WTC11 (cell line): Measurements from ENCODE around the gene KIF2C. TPM values are rescaled to one million over a fixed set of nuclear protein-coding genes. Genes with fewer than 3 reads are reported as not detected.

Source experiments
- ATAC-seq: fragments of 200-7000 bp; cut with Tn5 transposase; 2 replicates; pipeline ENCODE4 v1.10.0; 2021; ENCODE audit warnings: mild to moderate bottlenecking, moderate library complexity
- CTCF ChIA-PET: fragments of 300-600 bp; sonication (Branson Sonifier 250); formaldehyde crosslinking; loops from one replicate; lab custom pipeline; 2021; ENCODE audit warnings: antibody characterized with exemption; lab: Charles Lee
- POLR2A ChIA-PET: fragments of 350-600 bp; sonication (Branson Sonifier 250); formaldehyde crosslinking; loops from one replicate; lab custom pipeline; 2021; ENCODE audit warnings: antibody characterized with exemption; lab: Charles Lee
- DNase-seq: peaks from one replicate; pipeline ENCODE4 v3.0.0; 2021; ENCODE audit warnings: low spot score
- H3K27ac Mint-ChIP-seq: 2 replicates; pipeline ENCODE4 v1.8.0; 2021; ENCODE audit warnings: mixed read lengths
- H3K27me3 Mint-ChIP-seq: 2 replicates; pipeline ENCODE4 v1.8.0; 2021; ENCODE audit warnings: low read depth, mild to moderate bottlenecking, moderate library complexity, mixed read lengths
- H3K36me3 Mint-ChIP-seq: 2 replicates; pipeline ENCODE4 v1.8.0; 2021; ENCODE audit warnings: mixed read lengths
- H3K4me1 Mint-ChIP-seq: 2 replicates; pipeline ENCODE4 v1.8.0; 2022; ENCODE audit warnings: mixed read lengths
- H3K4me3 Mint-ChIP-seq: 2 replicates; pipeline ENCODE4 v1.8.0; 2021; ENCODE audit warnings: mild to moderate bottlenecking, moderate library complexity, mixed read lengths
- H3K9me3 Mint-ChIP-seq: 2 replicates; pipeline ENCODE4 v1.8.0; 2021; ENCODE audit warnings: mixed read lengths
- CBFB ChIP-seq: sonication (generic); formaldehyde crosslinking; IDR thresholded peaks from 2 replicates; pipeline ENCODE4 v1.8.1; 2022; ENCODE audit warnings: mild to moderate bottlenecking, low read depth, missing genetic modification reagents
- FOXK1 ChIP-seq: sonication (generic); formaldehyde crosslinking; IDR thresholded peaks from 2 replicates; pipeline ENCODE4 v1.8.0; 2022; ENCODE audit warnings: mild to moderate bottlenecking, moderate library complexity, missing genetic modification reagents
- GABPB1 ChIP-seq: sonication (generic); formaldehyde crosslinking; IDR thresholded peaks from 2 replicates; pipeline ENCODE4 v1.8.1; 2023; ENCODE audit warnings: mild to moderate bottlenecking, missing genetic modification reagents
- IRF2 ChIP-seq: sonication (generic); formaldehyde crosslinking; IDR thresholded peaks from 2 replicates; pipeline ENCODE4 v1.8.0; 2022; ENCODE audit warnings: low read depth, missing genetic modification reagents, borderline replicate concordance
- MYBL2 ChIP-seq: sonication (generic); formaldehyde crosslinking; IDR thresholded peaks from 2 replicates; pipeline ENCODE4 v1.8.1; 2023; ENCODE audit warnings: mild to moderate bottlenecking, moderate library complexity, missing genetic modification reagents
- NR3C1 ChIP-seq: sonication (generic); formaldehyde crosslinking; conservative IDR thresholded peaks from 2 replicates; pipeline ENCODE4 v1.8.1; 2023; ENCODE audit warnings: low read depth, mild to moderate bottlenecking, missing genetic modification reagents
- TEAD1 ChIP-seq: sonication (generic); formaldehyde crosslinking; IDR thresholded peaks from 2 replicates; pipeline ENCODE4 v1.8.0; 2022; ENCODE audit warnings: mild to moderate bottlenecking, missing genetic modification reagents
- TEAD4 ChIP-seq: sonication (generic); formaldehyde crosslinking; IDR thresholded peaks from 2 replicates; pipeline ENCODE4 v1.8.0; 2022; ENCODE audit warnings: mild to moderate bottlenecking, missing genetic modification reagents
- ZNF138 ChIP-seq: sonication (generic); formaldehyde crosslinking; conservative IDR thresholded peaks from 2 replicates; pipeline ENCODE4 v1.8.1; 2022; ENCODE audit warnings: mild to moderate bottlenecking, moderate library complexity, missing genetic modification reagents
- ZNF423 ChIP-seq: fragments of 250-450 bp; sonication (Bioruptor Pico); IDR thresholded peaks from 2 replicates; pipeline ENCODE4 v2.1.2; 2022; ENCODE audit warnings: mild to moderate bottlenecking, moderate library complexity
- total RNA-seq: library from RNA; stranded (reverse); gene quantifications from 3 replicates; pipeline ENCODE4 v1.2.3, GENCODE V29; 2021
- TF ChIP-seq, protein P1 (sequence below): sonication (generic); formaldehyde crosslinking; IDR thresholded peaks from 2 replicates; pipeline ENCODE4 v1.8.1; 2023; ENCODE audit warnings: mild to moderate bottlenecking, missing genetic modification reagents, borderline replicate concordance
- TF ChIP-seq, protein P2 (sequence below): fragments of 250-450 bp; sonication (Bioruptor Pico); IDR thresholded peaks from 2 replicates; pipeline ENCODE4 v1.9.0; 2021; ENCODE audit warnings: mild to moderate bottlenecking
- TF ChIP-seq, protein P3 (sequence below): sonication (generic); formaldehyde crosslinking; IDR thresholded peaks from 2 replicates; pipeline ENCODE4 v1.8.1; 2023; ENCODE audit warnings: mild to moderate bottlenecking, missing genetic modification reagents
- TF ChIP-seq, protein P4 (sequence below): sonication (generic); formaldehyde crosslinking; IDR thresholded peaks from 2 replicates; pipeline ENCODE4 v1.8.1; 2022; ENCODE audit warnings: missing genetic modification reagents, borderline replicate concordance
- TF ChIP-seq, protein P5 (sequence below): sonication (generic); formaldehyde crosslinking; IDR thresholded peaks from 2 replicates; pipeline ENCODE4 v1.8.1; 2022; ENCODE audit warnings: mild to moderate bottlenecking, missing genetic modification reagents, moderate library complexity, borderline replicate concordance

Gene KIF2C
- total RNA-seq, 1 experiment from 2014 or later, result 93.8 TPM

DNA sequence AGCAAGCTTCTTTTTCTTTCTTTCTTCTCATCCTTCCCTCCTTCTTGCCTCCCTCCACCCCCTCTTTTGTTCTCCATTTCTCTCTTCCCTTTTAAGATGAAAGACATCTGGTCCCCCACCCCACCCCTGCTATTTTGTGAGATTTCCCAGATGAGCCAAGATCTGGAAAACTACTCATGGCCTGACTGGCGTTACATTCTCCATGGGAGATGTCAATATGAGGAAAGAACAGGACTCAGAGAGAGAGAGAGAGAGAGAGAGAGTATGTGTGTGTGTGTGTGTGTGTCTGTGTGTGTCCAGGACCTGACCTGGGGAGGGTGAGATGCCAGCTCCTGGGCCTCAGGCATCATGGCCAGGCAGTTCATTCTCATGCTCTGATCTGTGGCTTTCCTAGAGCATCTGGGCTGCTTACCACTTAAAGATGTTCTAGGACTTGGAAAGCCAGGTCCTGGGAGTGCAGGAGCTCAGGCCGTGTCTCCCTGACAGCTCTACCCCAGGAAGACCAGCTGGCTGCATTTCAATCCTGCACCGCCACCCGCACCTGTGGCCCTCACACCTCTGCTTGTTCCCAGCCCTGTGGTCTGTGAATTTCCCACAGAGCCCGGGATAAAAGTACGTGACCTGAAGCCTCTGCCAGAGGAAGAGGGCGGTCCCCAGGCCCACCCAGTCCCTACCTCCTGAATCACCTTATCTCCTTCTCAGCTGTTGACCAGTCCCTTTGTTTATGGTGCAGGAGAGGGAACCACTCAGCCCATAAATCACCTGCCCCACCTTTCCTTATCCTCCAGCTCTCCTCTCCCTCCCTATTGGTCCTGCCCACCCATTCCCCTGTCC is 51.5 kb downstream of the KIF2C start:
- H3K9me3 Mint-ChIP-seq, result no peaks in the 10 kb centered on the region
- peaks cover 20% of the 10 kb centered on the region for H3K4me1 Mint-ChIP-seq
- H3K27me3 Mint-ChIP-seq, result peaks cover 4% of the 10 kb centered on the region
- no peak for DNase-seq
- no peak overlapping the region for H3K4me3 Mint-ChIP-seq
- H3K36me3 Mint-ChIP-seq, result no peaks in the 10 kb centered on the region
- no peak for ATAC-seq
- ChIA-PET CTCF (interaction anchor here (0.7 to 2.6 kb wide), 2 partner anchors 9 to 37 kb away, joined by 3 to 12 read pairs; partner anchors contain the start of gene PLK3), POLR2A (interaction anchor here (1.4 to 1.5 kb wide), 2 partner anchors 9 to 22 kb away, joined by 4 read pairs; partner anchors contain the start of gene PLK3)
- TF ChIP-seq, protein P1, sequence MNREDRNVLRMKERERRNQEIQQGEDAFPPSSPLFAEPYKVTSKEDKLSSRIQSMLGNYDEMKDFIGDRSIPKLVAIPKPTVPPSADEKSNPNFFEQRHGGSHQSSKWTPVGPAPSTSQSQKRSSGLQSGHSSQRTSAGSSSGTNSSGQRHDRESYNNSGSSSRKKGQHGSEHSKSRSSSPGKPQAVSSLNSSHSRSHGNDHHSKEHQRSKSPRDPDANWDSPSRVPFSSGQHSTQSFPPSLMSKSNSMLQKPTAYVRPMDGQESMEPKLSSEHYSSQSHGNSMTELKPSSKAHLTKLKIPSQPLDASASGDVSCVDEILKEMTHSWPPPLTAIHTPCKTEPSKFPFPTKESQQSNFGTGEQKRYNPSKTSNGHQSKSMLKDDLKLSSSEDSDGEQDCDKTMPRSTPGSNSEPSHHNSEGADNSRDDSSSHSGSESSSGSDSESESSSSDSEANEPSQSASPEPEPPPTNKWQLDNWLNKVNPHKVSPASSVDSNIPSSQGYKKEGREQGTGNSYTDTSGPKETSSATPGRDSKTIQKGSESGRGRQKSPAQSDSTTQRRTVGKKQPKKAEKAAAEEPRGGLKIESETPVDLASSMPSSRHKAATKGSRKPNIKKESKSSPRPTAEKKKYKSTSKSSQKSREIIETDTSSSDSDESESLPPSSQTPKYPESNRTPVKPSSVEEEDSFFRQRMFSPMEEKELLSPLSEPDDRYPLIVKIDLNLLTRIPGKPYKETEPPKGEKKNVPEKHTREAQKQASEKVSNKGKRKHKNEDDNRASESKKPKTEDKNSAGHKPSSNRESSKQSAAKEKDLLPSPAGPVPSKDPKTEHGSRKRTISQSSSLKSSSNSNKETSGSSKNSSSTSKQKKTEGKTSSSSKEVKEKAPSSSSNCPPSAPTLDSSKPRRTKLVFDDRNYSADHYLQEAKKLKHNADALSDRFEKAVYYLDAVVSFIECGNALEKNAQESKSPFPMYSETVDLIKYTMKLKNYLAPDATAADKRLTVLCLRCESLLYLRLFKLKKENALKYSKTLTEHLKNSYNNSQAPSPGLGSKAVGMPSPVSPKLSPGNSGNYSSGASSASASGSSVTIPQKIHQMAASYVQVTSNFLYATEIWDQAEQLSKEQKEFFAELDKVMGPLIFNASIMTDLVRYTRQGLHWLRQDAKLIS (CRISPR knock-in tag), result no peak
- TF ChIP-seq TEAD1 (CRISPR knock-in tag) (no peak), GABPB1 (CRISPR knock-in tag) (no peak), ZNF138 (CRISPR knock-in tag) (no peak), IRF2 (CRISPR knock-in tag) (no peak), TEAD4 (CRISPR knock-in tag) (no peak), ZNF423 (CRISPR knock-in tag) (no peak), MYBL2 (no peak), CBFB (CRISPR knock-in tag) (no peak), NR3C1 (CRISPR knock-in tag) (no peak), FOXK1 (CRISPR knock-in tag) (no peak)
- TF ChIP-seq, protein P2, sequence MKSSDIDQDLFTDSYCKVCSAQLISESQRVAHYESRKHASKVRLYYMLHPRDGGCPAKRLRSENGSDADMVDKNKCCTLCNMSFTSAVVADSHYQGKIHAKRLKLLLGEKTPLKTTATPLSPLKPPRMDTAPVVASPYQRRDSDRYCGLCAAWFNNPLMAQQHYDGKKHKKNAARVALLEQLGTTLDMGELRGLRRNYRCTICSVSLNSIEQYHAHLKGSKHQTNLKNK (CRISPR knock-in tag), result no peak
- TF ChIP-seq, protein P3, sequence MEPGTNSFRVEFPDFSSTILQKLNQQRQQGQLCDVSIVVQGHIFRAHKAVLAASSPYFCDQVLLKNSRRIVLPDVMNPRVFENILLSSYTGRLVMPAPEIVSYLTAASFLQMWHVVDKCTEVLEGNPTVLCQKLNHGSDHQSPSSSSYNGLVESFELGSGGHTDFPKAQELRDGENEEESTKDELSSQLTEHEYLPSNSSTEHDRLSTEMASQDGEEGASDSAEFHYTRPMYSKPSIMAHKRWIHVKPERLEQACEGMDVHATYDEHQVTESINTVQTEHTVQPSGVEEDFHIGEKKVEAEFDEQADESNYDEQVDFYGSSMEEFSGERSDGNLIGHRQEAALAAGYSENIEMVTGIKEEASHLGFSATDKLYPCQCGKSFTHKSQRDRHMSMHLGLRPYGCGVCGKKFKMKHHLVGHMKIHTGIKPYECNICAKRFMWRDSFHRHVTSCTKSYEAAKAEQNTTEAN (CRISPR knock-in tag), result no peak
- TF ChIP-seq, protein P4, sequence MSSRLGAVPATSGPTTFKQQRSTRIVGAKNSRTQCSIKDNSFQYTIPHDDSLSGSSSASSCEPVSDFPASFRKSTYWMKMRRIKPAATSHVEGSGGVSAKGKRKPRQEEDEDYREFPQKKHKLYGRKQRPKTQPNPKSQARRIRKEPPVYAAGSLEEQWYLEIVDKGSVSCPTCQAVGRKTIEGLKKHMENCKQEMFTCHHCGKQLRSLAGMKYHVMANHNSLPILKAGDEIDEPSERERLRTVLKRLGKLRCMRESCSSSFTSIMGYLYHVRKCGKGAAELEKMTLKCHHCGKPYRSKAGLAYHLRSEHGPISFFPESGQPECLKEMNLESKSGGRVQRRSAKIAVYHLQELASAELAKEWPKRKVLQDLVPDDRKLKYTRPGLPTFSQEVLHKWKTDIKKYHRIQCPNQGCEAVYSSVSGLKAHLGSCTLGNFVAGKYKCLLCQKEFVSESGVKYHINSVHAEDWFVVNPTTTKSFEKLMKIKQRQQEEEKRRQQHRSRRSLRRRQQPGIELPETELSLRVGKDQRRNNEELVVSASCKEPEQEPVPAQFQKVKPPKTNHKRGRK, result no peak
- TF ChIP-seq, protein P5, sequence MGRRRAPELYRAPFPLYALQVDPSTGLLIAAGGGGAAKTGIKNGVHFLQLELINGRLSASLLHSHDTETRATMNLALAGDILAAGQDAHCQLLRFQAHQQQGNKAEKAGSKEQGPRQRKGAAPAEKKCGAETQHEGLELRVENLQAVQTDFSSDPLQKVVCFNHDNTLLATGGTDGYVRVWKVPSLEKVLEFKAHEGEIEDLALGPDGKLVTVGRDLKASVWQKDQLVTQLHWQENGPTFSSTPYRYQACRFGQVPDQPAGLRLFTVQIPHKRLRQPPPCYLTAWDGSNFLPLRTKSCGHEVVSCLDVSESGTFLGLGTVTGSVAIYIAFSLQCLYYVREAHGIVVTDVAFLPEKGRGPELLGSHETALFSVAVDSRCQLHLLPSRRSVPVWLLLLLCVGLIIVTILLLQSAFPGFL (CRISPR knock-in tag), result no peak
- no peak overlapping the region for H3K27ac Mint-ChIP-seq
